Lower lobe of right lung (tissue), 2 donors: ENCODE measurements around the gene SLC52A3. TPM values are rescaled to one million over a fixed set of nuclear protein-coding genes. Genes with fewer than 3 reads are reported as not detected.

Experiments used
- ATAC-seq, 2 donors: fragments of 200-7000 bp; cut with Tn5 transposase; one replicate each; pipeline ENCODE4 v1.9.1; 2020 to 2022; ENCODE audit warnings: mild to moderate bottlenecking in 2 of 2, moderate library complexity in 2 of 2
- DNase-seq: peaks from one replicate; pipeline ENCODE4 v3.0.0-alpha.2; 2020
- H3K27ac ChIP-seq: fragments of 200-600 bp; one replicate; pipeline ENCODE4 v1.8.0; 2022
- H3K27me3 ChIP-seq: fragments of 200-600 bp; one replicate; pipeline ENCODE4 v1.8.0; 2022; ENCODE audit warnings: low read depth
- H3K36me3 ChIP-seq: fragments of 200-600 bp; one replicate; pipeline ENCODE4 v1.8.0; 2022; ENCODE audit warnings: mild to moderate bottlenecking
- H3K4me1 ChIP-seq: fragments of 200-600 bp; one replicate; pipeline ENCODE4 v1.8.0; 2022
- H3K4me3 ChIP-seq: fragments of 200-600 bp; one replicate; pipeline ENCODE4 v1.8.0; 2022; ENCODE audit warnings: mild to moderate bottlenecking
- H3K9me3 ChIP-seq: fragments of 200-600 bp; one replicate; pipeline ENCODE4 v1.8.0; 2022
- CTCF ChIP-seq: fragments of 200-600 bp; IDR thresholded peaks from one replicate; pipeline ENCODE4 v1.8.0; 2022; ENCODE audit warnings: antibody characterized with exemption, mild to moderate bottlenecking
- intact Hi-C: fragments of 100-400 bp; cut with DNase I; formaldehyde crosslinking; loops from one replicate; pipeline ENCODE4 v1.11.0; 2022
- total RNA-seq: library from RNA; stranded (reverse); fragmentation: NEBNext Ultra II Directional; extraction: Animal tissue kit (Norgen Biotek cat#: 25700); gene quantifications from one replicate; pipeline ENCODE4 v1.2.1, GENCODE V29; 2021
- donor health status: DM: no; HTN: yes; CAD: no; lungs with severe emphysema.

SLC52A3 gene
- total RNA-seq, 1 donor from 2014 or later: 1.1 TPM

GRCh38 chr20:714453-714852, 53.8 kb downstream of the SLC52A3 start:
- Histone ChIP-seq H3K27me3 (peaks cover 26% of the 10 kb centered on the region), H3K9me3 (peaks cover 11% of the 10 kb centered on the region), H3K36me3 (no peaks in the 10 kb centered on the region), H3K27ac (no peak overlapping the region), H3K4me3 (no peak overlapping the region), H3K4me1 (no peaks in the 10 kb centered on the region)
- no peak for TF ChIP-seq CTCF
- ATAC-seq (no peak), DNase-seq (no peak)
- intact Hi-C loops: no loop called here

- Histone ChIP-seq H3K9me3 (peaks cover 11% of the 10 kb centered on the region), H3K4me3 (no peak overlapping the region), H3K27ac (no peak overlapping the region), H3K27me3 (peaks cover 35% of the 10 kb centered on the region), H3K36me3 (no peaks in the 10 kb centered on the region), H3K4me1 (no peaks in the 10 kb centered on the region)
- intact Hi-C loops: no loop called here
- TF ChIP-seq CTCF: no peak
- ATAC-seq: no peak
- no peak for DNase-seq
These were observed 56.7 kb downstream of the SLC52A3 start for GRCh38 chr20:711576-711975.

- Histone ChIP-seq H3K27ac (no peak overlapping the region), H3K4me1 (no peaks in the 10 kb centered on the region), H3K4me3 (no peak overlapping the region), H3K27me3 (peaks cover 35% of the 10 kb centered on the region), H3K36me3 (no peaks in the 10 kb centered on the region), H3K9me3 (peaks cover 11% of the 10 kb centered on the region)
- no peak for TF ChIP-seq CTCF
- ATAC-seq (no peak), DNase-seq (no peak)
- intact Hi-C loops: no loop called here
These were observed 57.4 kb downstream of the SLC52A3 start for GRCh38 chr20:710780-711450.

Other genes starting within 250 kb of the SLC52A3 start
- gene CSNK2A1, start 224.7 kb downstream of the SLC52A3 start, total RNA-seq: 86.3 TPM
- gene TCF15, start 158.2 kb downstream of the SLC52A3 start, total RNA-seq: 0.65 TPM
- 32.0 TPM for gene SRXN1, start 115.3 kb downstream of the SLC52A3 start, total RNA-seq
- not detected for gene SCRT2, start 92.7 kb downstream of the SLC52A3 start, total RNA-seq
- 21.4 TPM for gene FAM110A, start 65.2 kb upstream of the SLC52A3 start, total RNA-seq
- 6.0 TPM for gene ANGPT4, start 147.8 kb upstream of the SLC52A3 start, total RNA-seq
- gene RSPO4, start 233.8 kb upstream of the SLC52A3 start, total RNA-seq: 5.7 TPM